ENCODE results near the gene NCKAP1. TPM values are rescaled to one million over a fixed set of nuclear protein-coding genes. Genes with fewer than 3 reads are reported as not detected.
"Not testable (repeated sequence)": the region's sequence is repeated elsewhere in the genome, so short reads cannot be mapped to it uniquely, and the experiment has no call there.

NCKAP1 gene
- total RNA-seq, 1 experiment from 2014 or later: 124 TPM

DNA sequence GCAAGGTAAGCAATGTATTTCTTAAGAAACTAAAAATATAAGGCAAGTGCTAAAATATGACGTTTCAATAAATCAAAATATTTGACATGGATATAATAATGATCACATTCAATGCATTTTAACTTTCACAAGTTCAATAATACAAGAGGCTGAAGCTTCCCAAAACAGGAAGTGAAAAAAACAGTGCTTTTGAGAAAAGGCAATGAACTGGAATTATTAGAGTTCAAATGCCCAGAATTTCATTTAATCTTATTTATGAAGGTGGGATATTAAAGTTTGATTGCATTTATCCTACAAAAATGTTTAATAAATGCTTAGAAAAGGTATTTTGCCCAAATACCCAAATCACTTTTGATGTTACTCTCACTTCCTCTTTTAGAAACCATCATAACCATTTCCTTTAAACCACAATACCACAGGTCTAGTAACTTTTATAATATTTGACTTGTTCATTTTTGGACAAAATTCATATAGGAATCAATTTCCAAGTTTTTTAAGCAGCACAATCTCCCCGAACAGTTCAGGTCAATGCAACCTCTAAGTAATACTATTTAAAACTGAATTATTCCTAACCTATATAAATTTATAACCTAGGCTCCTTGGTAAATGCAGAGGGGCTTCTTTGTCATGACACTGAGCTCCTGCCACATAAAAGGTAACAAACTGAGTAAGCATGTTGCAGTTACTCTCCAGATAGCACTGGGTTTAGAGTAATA is 2.1 kb downstream of the NCKAP1 start:
- no peak for DNase-seq (ENCODE audit: low read depth)

DNA sequence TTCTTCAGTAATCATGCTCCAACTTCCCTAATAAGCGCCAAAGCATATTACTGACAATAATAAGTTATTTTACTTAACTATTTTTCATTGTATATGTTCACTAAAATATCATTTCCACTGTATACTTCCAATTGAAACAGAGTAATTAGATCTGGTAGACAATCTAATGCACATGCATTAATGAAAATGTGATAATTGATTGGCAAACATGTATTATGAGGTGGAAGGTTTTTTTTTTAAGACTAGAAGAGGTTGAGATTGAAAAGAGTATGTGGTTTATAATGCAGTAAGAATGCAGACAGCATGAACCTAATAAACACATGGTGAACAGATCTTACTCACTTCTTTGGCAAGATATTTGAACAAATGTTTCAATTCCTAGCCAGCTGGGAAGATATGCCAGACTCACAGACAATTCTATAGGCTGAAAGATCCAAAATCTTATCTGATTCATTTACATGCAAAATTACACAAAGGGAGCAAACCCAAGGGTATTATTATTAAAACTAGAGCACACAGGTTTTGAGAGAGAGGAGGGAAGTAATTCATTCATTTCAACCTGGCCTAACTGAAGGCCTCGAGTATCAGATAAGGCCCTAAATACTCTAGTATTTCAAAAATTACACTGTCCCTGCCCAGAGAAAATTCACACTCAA is 2.8 kb downstream of the NCKAP1 start:
- peak; percentile 63 for DNase-seq (ENCODE audit: low read depth)

DNA sequence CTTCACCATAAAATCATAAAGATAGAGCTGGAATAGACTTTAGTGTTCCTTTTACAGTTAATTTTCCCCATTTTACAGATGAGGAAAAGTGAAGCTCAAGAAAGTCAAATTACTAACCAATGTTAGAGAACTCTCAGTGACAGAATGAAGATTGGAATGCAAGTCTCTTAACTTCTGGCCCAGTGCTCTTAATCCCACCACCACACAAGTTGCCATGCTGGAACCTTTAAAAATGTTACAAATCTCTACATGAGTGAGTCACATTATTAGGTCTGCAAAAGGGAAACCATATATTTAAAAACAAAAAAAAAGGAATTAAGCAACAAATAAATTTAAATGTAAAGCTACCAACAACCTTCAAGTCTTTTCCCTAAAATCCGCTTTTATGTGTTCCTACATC is 3.5 kb downstream of the NCKAP1 start:
- DNase-seq (ENCODE audit: low read depth): peak; percentile 63

DNA sequence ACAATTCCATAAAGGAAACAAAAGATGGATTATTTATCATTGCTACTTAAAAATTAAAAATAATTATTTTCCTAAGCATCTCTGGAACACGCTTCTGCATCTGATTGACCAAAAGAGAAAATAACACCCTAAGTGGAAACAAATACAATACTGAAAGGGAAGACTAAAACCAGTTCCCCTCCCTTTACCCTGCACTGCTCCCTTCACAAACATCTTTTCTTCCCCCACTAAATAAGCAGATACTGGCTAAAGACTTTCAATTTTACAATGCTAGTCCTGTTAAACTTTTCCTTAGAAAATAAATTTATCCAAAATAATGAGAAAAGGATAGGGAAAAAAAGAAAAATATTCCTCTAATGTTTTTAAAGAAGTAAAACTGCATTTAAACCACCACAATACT is 4.3 kb downstream of the NCKAP1 start:
- DNase-seq (ENCODE audit: low read depth): no peak

DNA sequence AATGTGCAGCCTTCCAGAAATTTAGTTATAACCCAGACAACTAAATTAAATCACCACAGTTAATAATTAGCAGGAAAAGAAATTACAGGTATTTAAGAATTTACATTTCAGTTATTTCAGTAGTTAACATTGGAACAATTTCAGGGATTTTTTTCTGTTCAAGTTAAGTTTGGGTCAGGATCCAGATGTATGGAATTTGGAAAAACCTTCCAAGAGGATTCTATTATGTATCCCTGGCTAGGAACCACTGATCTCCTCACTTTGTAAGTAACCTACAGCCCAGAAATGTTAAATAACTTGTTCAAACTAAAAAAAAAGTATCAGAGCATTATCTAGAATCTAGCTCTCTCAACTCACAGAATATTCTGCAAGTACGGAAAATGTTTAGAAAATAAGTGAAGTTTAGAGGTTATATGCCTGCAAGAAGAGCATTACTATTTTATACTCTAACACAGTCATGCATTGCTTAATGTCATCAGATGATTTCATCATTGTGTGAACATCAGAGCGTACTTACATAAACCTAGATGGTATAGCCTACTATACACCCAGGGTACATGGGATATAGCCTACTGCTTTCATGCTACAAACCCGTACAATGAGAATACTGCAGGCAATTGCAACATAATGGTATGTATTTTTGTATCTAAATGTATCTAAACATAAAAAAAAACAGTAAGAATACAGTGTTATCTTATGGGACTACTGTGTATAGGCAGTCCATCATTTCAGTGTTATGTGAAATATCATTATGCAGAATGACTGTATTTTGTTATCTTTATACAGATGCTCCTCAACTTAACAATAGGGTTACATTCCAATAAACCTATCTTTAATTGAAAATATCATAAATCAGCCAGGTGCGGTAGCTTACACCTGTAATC is 6.1 kb downstream of the NCKAP1 start:
- DNase-seq (ENCODE audit: low read depth): no peak

GRCh38 chr2:183029219-183029618 is 9.0 kb downstream of the NCKAP1 start:
- no peak for DNase-seq (ENCODE audit: low read depth)

GRCh38 chr2:183028108-183028507 is 10.1 kb downstream of the NCKAP1 start:
- no peak for DNase-seq (ENCODE audit: low read depth)

- DNase-seq (ENCODE audit: low read depth): no peak
These were observed 10.8 kb downstream of the NCKAP1 start for GRCh38 chr2:183027443-183027842.

DNA sequence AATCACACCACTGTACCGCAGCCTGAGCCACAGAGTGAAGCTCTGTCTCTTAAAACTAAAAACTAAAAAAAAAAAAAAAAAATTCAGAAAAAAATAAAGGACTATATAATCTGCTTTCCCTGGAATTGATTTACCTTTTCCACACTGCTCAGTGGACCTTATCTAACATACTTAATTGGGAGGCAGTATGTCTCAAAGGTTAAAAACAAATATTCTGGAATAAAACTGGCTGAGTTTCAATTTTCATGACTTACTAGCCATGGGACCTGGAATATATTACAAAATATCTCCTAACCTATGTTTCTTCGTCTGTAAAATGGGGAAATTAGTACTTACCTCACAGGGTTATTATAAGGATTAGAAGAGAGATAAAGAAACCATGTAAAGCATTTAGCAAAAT is 11.8 kb downstream of the NCKAP1 start:
- DNase-seq (ENCODE audit: low read depth): no peak

- DNase-seq (ENCODE audit: low read depth): no peak
These were observed 12.3 kb downstream of the NCKAP1 start for GRCh38 chr2:183025993-183026392.

DNA sequence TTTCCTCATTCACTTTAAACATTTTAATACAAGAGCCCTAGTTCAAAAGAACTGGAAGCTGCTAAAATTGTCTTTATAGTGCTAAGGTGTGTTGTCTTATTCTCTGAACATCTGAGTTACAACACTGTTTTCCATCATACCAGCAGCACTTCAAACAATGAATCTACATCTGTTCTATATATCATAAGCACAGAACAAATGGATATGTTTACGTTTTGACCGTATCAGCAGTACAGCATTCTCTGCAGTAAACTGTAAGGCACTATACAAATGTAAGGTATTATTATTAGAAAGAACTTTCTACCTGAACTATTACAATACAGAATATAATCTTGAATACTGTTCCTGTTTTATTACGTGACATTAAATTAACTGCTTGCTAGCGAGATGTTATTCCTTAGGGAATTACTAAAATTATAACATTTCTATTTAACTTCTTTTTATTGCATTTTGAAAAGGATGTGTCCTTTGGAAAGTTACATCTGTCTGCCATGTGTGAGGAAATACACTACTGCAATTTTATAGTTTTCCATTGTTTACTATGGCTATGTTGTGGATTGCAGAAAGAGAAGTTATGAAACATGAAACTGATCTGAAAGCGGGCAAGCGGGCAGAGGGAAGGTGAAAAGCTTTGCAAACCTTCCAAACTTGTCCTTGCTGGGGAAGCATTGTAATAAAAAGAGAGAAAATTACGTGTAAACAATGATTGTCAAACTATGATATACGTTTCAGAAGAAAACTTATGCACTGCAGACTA is 13.7 kb downstream of the NCKAP1 start:
- peak; percentile 4 for DNase-seq (ENCODE audit: low read depth)

- DNase-seq (ENCODE audit: low read depth): no peak
These were observed 15.5 kb downstream of the NCKAP1 start for GRCh38 chr2:183022711-183023110.

GRCh38 chr2:183021613-183022012 is 16.6 kb downstream of the NCKAP1 start:
- DNase-seq (ENCODE audit: low read depth): peak; percentile 26

DNA sequence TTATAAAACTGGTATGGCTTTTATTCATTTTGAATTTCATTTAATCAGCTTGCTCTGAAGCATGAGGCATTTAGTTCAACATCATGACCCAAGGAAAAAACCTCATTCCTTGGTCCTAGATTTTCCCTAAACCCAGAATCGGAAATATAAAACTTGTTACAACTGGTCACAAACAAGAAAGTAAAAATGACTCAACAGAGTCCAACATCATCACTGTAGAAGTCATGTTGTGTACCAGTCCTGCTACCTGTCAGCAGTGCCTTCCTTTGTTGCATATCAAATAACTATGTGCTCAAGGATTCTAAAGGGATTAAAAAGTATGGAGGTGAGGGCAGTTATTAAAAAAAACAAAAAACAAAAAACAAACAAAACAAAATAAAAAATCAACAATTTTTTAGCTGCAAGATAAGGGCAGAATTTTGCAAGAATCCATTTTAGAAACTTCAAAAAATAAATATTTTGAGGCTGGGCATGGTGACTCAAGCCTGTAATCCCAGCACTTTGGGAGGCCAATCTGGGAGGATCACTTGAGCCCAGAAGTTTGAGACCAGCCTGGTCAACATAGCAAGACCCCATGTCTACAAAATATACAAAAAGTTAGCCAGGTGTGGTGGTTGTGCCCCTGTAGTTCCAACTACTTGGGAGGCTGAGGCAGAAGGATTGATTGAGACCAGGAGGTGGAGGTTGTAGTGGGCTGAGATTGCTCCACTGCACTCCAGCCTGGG is 18.4 kb downstream of the NCKAP1 start:
- DNase-seq (ENCODE audit: low read depth): no peak

DNA sequence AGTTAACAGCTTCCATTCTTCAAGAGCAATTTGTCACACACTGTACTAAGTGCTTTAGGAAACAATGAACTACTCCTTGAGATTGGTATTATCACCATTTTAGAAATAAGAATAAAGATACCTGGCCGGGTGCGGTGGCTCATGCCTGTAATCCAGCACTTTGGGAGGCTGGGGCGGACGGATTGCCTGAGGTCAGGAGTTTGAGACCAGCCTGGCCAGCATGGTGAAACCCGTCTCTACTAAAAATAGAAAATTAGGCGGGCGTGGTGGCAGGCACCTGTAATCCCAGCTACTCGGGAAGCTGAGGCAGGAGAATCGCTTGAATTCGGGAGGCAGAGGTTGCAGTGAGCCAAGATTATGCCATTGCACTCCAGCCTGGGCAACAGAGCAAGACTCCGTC is 20.4 kb downstream of the NCKAP1 start:
- not testable (repeated sequence) for DNase-seq (ENCODE audit: low read depth)

DNA sequence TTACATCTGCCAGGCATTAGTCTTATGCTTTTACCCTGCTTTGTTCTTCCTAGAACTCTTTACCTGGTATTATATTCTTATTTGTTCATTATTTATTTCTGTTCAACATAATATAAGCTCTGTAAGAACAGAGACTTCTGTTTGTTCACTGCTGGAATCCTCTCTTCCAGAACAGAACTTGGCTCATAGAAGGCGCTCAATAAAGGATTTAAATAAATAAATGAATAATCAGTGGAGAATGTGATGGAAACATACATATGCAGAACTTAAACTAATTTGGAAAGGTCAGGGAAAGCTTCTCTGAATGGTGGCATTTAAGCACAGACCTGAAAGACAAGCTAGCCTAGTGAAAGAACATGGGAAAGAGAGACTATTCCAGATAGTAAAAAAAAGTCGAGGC is 24.3 kb downstream of the NCKAP1 start:
- DNase-seq (ENCODE audit: low read depth): no peak

- DNase-seq (ENCODE audit: low read depth): no peak
These were observed 26.5 kb downstream of the NCKAP1 start for GRCh38 chr2:183011743-183012142.

GRCh38 chr2:183010112-183010511 is 28.1 kb downstream of the NCKAP1 start:
- peak; percentile 50 for DNase-seq (ENCODE audit: low read depth)

DNA sequence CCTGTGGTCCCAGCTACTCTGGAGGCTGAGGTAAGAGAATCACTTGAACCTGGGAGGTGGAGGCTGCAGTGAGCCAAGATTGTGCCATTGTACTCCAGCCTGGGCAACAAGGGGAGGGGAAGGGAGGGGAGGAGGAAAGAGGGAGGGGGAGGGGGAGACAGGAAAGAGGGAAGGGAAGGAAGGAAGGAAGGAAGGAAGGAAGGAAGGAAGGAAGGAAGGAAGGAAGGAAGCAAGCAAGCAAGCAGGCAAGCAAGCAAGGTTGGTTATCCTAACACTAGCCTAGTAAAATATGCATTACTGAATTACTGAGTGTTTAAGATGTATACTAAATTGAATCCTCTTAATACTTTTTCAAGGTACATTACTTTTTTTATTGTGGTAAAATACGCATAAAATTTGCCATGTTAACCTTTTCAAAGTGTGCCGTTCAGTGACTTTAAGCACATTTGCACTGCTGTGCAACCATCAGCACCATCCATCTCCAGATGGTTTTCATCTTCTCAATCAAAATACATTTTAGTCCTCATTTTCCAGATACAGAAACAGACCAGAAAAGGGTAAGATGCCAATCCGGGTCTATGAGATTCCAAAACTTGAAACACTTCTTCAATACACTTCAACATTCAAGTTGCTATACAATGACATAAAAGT is 28.9 kb downstream of the NCKAP1 start:
- no peak for DNase-seq (ENCODE audit: low read depth)

DNA sequence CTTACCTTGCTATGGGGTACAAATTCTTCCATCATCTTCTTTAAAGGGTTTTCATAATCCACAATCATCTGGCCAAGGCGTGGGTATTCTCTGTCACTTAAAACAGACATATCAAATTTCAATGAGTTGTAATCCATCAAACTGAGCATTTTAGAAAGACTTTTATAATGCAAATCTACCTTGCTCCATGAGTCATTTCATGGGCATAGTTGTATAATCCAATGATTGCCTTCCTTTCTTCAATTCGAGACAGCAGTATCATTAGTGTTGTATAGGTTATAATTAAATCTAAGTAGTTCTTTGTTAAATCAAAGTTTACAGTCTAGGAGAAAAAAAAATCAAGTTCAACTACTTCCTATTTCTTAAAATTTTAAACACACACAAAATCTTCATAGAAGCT is 36.3 kb downstream of the NCKAP1 start:
- DNase-seq (ENCODE audit: low read depth): peak; percentile 15

- DNase-seq (ENCODE audit: low read depth): no peak
These were observed 37.4 kb downstream of the NCKAP1 start for GRCh38 chr2:183000846-183001245.

Data from M059J (cell line).